Neural cell (in vitro differentiated cells): ENCODE data around the gene GNAQ. TPM values are rescaled to one million over a fixed set of nuclear protein-coding genes. Genes with fewer than 3 reads are reported as not detected.

ENCODE experiments used
- H2AFZ ChIP-seq: fragments of 200-600, 300-800 bp; sonication (generic), shearing (Covaris generic); 2 replicates; pipeline ENCODE4 v1.6.0; 2014; ENCODE audit warnings: low read depth, mild to moderate bottlenecking, antibody characterized with exemption, low read length, moderate library complexity
- H3F3A ChIP-seq: fragments of 200-600 bp; shearing (Covaris generic); 2 replicates; pipeline ENCODE4 v1.6.1; 2016; ENCODE audit warnings: mild to moderate bottlenecking, moderate library complexity, mixed read lengths, antibody characterized with exemption, low read length; ENCODE audit not compliant: insufficient read depth, poor library complexity, severe bottlenecking
- H3K27ac ChIP-seq: fragments of 200-600, 300-800 bp; sonication (generic), shearing (Covaris generic); 2 replicates; pipeline ENCODE4 v1.5.1; 2014; ENCODE audit warnings: mild to moderate bottlenecking, low read length, moderate library complexity
- H3K27me3 ChIP-seq: fragments of 300-800, 200-600 bp; sonication (generic), shearing (Covaris generic); 2 replicates; pipeline ENCODE4 v1.6.0; 2014; ENCODE audit warnings: mild to moderate bottlenecking, low read depth, low read length, moderate library complexity; ENCODE audit not compliant: insufficient read depth
- H3K36me3 ChIP-seq: fragments of 300-800, 200-600 bp; sonication (generic), shearing (Covaris generic); 2 replicates; pipeline ENCODE4 v1.5.1; 2014; ENCODE audit warnings: mild to moderate bottlenecking, antibody characterized with exemption, low read length, moderate library complexity; ENCODE audit not compliant: insufficient read depth
- H3K4me2 ChIP-seq: fragments of 300-800, 200-600 bp; sonication (generic), shearing (Covaris generic); 2 replicates; pipeline ENCODE4 v1.6.0; 2014; ENCODE audit warnings: mild to moderate bottlenecking, low read length
- H3K4me3 ChIP-seq: fragments of 300-800, 200-600 bp; sonication (generic), shearing (Covaris generic); 2 replicates; pipeline ENCODE4 v1.5.1; 2014; ENCODE audit warnings: mild to moderate bottlenecking, low read length, moderate library complexity
- H3K79me2 ChIP-seq: fragments of 200-600 bp; shearing (Covaris generic); replicated peaks from 2 replicates; pipeline ENCODE4 v1.6.0; 2014; ENCODE audit warnings: mild to moderate bottlenecking, low read length, moderate library complexity; ENCODE audit not compliant: insufficient read depth
- H3K9ac ChIP-seq: fragments of 300-800, 200-600 bp; sonication (generic), shearing (Covaris generic); 2 replicates; pipeline ENCODE4 v1.6.1; 2016; ENCODE audit warnings: mild to moderate bottlenecking, low read length, mixed read lengths
- H3K9me2 ChIP-seq: fragments of 200-600 bp; shearing (Covaris generic); 2 replicates; pipeline ENCODE4 v1.6.1; 2016; ENCODE audit warnings: mild to moderate bottlenecking, low read length, mixed read lengths; ENCODE audit not compliant: insufficient read depth
- H3K9me3 ChIP-seq: fragments of 200-600, 300-800 bp; sonication (generic), shearing (Covaris generic); 2 replicates; pipeline ENCODE4 v1.6.1; 2016; ENCODE audit warnings: mild to moderate bottlenecking, mixed run types, low read length, moderate library complexity, mixed read lengths
- H4K20me1 ChIP-seq: fragments of 200-600 bp; shearing (Covaris generic); 2 replicates; pipeline ENCODE4 v1.6.1; 2016; ENCODE audit warnings: mild to moderate bottlenecking, mixed run types; ENCODE audit not compliant: insufficient read depth
- EP300 ChIP-seq: fragments of 450-650 bp; conservative IDR thresholded peaks from 2 replicates; pipeline ENCODE4 v1.6.1; 2014; ENCODE audit warnings: antibody characterized with exemption, mild to moderate bottlenecking, moderate library complexity; ENCODE audit not compliant: poor library complexity, severe bottlenecking
- EZH2 ChIP-seq: fragments of 200-600, 300-800 bp; shearing (Covaris generic), sonication (generic); IDR thresholded peaks from 2 replicates; pipeline ENCODE4 v1.6.1; 2014; ENCODE audit warnings: antibody characterized with exemption, low read length, borderline replicate concordance, mild to moderate bottlenecking; ENCODE audit not compliant: insufficient read depth, poor library complexity, severe bottlenecking
- MXI1 ChIP-seq: fragments of 450-650 bp; conservative IDR thresholded peaks from 2 replicates; pipeline ENCODE4 v1.6.1; 2014; ENCODE audit warnings: antibody characterized with exemption, mild to moderate bottlenecking; ENCODE audit not compliant: poor library complexity, severe bottlenecking
- POLR2AphosphoS5 ChIP-seq: IDR thresholded peaks from 2 replicates; pipeline ENCODE4 v1.6.1; 2012
- RAD21 ChIP-seq: fragments of 450-650 bp; conservative IDR thresholded peaks from 2 replicates; pipeline ENCODE4 v1.6.1; 2014; ENCODE audit warnings: antibody characterized with exemption, mild to moderate bottlenecking, moderate library complexity
- SMC3 ChIP-seq: fragments of 450-650 bp; conservative IDR thresholded peaks from 2 replicates; pipeline ENCODE4 v1.6.1; 2014; ENCODE audit warnings: antibody characterized with exemption, mild to moderate bottlenecking, moderate library complexity; ENCODE audit not compliant: poor library complexity
- TAF1 ChIP-seq: IDR thresholded peaks from 2 replicates; pipeline ENCODE4 v1.6.1; 2012; ENCODE audit warnings: low read depth
- polyA plus RNA-seq: library from polyadenylated mRNA; depleted of rRNA; stranded (reverse); fragments of >200 nt; gene quantifications from 2 replicates; pipeline ENCODE4 v1.2.3, GENCODE V29; 2014
- TF ChIP-seq, protein P1 (sequence below): IDR thresholded peaks from 2 replicates; pipeline ENCODE4 v1.6.1; 2012; ENCODE audit warnings: borderline replicate concordance
- TF ChIP-seq, protein P2 (sequence below): fragments of 450-650 bp; IDR thresholded peaks from 2 replicates; pipeline ENCODE4 v1.5.1; 2014; ENCODE audit warnings: antibody characterized with exemption, mild to moderate bottlenecking, moderate library complexity; ENCODE audit not compliant: poor library complexity, severe bottlenecking

Gene GNAQ
- polyA plus RNA-seq, 1 donor from 2014 or later, result 86.7 TPM

DNA sequence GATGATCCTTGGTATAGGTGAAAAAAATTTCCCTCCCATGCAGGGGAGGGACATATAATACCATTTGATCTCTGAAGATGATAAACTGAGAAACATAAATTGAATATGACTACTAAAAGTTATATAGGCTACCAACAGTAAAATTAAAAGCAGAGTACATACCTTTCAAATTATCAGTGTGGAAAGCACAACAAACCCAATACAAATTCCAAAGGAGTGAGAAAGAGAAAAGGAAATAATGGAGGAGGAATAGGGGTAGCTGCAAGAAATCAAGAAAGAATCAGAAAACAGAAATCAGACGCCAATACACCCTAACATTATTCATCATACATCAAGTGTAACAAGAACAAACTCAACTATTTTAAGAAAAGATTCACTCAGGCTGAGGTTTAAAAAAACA lies 17.7 kb downstream of the GNAQ start:
- no peak overlapping the region for H3K4me3 ChIP-seq
- H3K27ac ChIP-seq, result no peak overlapping the region
- H3K27me3 ChIP-seq, result no peaks in the 10 kb centered on the region
- no peak for TF ChIP-seq EZH2
- no peak for TF ChIP-seq SMC3
- no peak for TF ChIP-seq TAF1
- no peak for TF ChIP-seq POLR2AphosphoS5
- TF ChIP-seq MXI1, result no peak
- no peak for TF ChIP-seq EP300
- TF ChIP-seq RAD21, result no peak
- TF ChIP-seq, protein P1, sequence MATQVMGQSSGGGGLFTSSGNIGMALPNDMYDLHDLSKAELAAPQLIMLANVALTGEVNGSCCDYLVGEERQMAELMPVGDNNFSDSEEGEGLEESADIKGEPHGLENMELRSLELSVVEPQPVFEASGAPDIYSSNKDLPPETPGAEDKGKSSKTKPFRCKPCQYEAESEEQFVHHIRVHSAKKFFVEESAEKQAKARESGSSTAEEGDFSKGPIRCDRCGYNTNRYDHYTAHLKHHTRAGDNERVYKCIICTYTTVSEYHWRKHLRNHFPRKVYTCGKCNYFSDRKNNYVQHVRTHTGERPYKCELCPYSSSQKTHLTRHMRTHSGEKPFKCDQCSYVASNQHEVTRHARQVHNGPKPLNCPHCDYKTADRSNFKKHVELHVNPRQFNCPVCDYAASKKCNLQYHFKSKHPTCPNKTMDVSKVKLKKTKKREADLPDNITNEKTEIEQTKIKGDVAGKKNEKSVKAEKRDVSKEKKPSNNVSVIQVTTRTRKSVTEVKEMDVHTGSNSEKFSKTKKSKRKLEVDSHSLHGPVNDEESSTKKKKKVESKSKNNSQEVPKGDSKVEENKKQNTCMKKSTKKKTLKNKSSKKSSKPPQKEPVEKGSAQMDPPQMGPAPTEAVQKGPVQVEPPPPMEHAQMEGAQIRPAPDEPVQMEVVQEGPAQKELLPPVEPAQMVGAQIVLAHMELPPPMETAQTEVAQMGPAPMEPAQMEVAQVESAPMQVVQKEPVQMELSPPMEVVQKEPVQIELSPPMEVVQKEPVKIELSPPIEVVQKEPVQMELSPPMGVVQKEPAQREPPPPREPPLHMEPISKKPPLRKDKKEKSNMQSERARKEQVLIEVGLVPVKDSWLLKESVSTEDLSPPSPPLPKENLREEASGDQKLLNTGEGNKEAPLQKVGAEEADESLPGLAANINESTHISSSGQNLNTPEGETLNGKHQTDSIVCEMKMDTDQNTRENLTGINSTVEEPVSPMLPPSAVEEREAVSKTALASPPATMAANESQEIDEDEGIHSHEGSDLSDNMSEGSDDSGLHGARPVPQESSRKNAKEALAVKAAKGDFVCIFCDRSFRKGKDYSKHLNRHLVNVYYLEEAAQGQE, result no peak
- TF ChIP-seq, protein P2, sequence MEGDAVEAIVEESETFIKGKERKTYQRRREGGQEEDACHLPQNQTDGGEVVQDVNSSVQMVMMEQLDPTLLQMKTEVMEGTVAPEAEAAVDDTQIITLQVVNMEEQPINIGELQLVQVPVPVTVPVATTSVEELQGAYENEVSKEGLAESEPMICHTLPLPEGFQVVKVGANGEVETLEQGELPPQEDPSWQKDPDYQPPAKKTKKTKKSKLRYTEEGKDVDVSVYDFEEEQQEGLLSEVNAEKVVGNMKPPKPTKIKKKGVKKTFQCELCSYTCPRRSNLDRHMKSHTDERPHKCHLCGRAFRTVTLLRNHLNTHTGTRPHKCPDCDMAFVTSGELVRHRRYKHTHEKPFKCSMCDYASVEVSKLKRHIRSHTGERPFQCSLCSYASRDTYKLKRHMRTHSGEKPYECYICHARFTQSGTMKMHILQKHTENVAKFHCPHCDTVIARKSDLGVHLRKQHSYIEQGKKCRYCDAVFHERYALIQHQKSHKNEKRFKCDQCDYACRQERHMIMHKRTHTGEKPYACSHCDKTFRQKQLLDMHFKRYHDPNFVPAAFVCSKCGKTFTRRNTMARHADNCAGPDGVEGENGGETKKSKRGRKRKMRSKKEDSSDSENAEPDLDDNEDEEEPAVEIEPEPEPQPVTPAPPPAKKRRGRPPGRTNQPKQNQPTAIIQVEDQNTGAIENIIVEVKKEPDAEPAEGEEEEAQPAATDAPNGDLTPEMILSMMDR, result no peak
- no peaks in the 10 kb centered on the region for H3K9me2 ChIP-seq
- H3K9me3 ChIP-seq, result no peaks in the 10 kb centered on the region
- no peak overlapping the region for H2AFZ ChIP-seq
- no peak overlapping the region for H3K9ac ChIP-seq
- H3K4me2 ChIP-seq, result no peak overlapping the region
- H3K79me2 ChIP-seq, result peaks cover 89% of the 10 kb centered on the region
- H3K36me3 ChIP-seq, result no peaks in the 10 kb centered on the region
- H3F3A ChIP-seq, result no peaks in the 10 kb centered on the region
- no peaks in the 10 kb centered on the region for H4K20me1 ChIP-seq

DNA sequence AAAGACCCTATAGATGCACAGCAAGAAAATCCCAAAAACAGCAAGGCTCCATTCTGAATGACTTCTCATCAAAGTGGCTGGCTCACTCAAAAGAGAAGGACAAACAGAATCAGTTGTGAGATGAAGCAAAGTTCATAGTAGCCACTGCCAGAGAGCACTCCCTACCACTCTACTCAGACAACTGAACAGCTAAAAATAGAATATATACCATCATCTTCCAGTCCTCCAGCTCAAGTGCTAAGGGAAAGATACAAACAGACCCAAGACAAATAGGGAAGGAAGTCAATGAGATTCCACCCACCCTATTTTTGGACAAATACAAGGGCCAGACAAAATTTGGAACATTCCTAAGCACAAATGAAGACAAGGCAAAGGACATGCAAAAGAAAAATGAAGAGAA lies 20.6 kb downstream of the GNAQ start:
- H4K20me1 ChIP-seq, result no peaks in the 10 kb centered on the region
- H3K36me3 ChIP-seq, result no peaks in the 10 kb centered on the region
- H2AFZ ChIP-seq, result no peak overlapping the region
- no peak overlapping the region for H3K27ac ChIP-seq
- no peak overlapping the region for H3K4me3 ChIP-seq
- H3K4me2 ChIP-seq, result no peak overlapping the region
- H3K27me3 ChIP-seq, result no peaks in the 10 kb centered on the region
- no peaks in the 10 kb centered on the region for H3F3A ChIP-seq
- no peaks in the 10 kb centered on the region for H3K9me2 ChIP-seq
- TF ChIP-seq, protein P1, result no peak
- no peak for TF ChIP-seq SMC3
- no peak for TF ChIP-seq RAD21
- no peak for TF ChIP-seq EZH2
- no peak for TF ChIP-seq MXI1
- TF ChIP-seq EP300, result no peak
- no peak for TF ChIP-seq TAF1
- TF ChIP-seq, protein P2, result no peak
- TF ChIP-seq POLR2AphosphoS5, result no peak
- H3K9me3 ChIP-seq, result no peaks in the 10 kb centered on the region
- H3K79me2 ChIP-seq, result peaks cover 89% of the 10 kb centered on the region
- H3K9ac ChIP-seq, result no peak overlapping the region
